ENCODE results near the gene ADISSP. TPM values are rescaled to one million over a fixed set of nuclear protein-coding genes. Genes with fewer than 3 reads are reported as not detected.

ADISSP gene
- total and polyA plus RNA-seq, 9 of the 15 experiments (the other 6 are each of a cell fraction or from before 2014, with no cell fraction given), result 1.4 to 70.6 (median 23.4) TPM

GRCh38 chr20:3801299-3801698, 33.7 kb upstream of the ADISSP start (continued):
- no peak for TF ChIP-seq E2F8 (IDR thresholded peaks at IDR 0.05; ENCODE audit: low read depth, partially characterized antibody)
- TF ChIP-seq PRMT5 (CRISPR knock-in tag; IDR thresholded peaks at IDR 0.05), result no peak
- no peak for TF ChIP-seq MYC (IDR thresholded peaks at IDR 0.05; ENCODE audit: low read depth, low read length)
- no peak for TF ChIP-seq MYC (CRISPR knock-in tag; IDR thresholded peaks at IDR 0.05; ENCODE audit: borderline replicate concordance, low read depth)
- no peak for TF ChIP-seq PRDM10 (IDR thresholded peaks at IDR 0.05; ENCODE audit: partially characterized antibody)
- TF ChIP-seq ZNF695 (CRISPR knock-in tag; IDR thresholded peaks at IDR 0.05), result no peak

Data from K562 (cell line).